Upper lobe of left lung (tissue), 4 donors: ENCODE results near the gene ATP6V1C2.

Source experiments
- EP300 ChIP-seq, 4 donors: sonication (generic); formaldehyde crosslinking; IDR thresholded peaks; one replicate each; pipeline ENCODE4 v1.5.1; 2017; ENCODE audit warnings: antibody characterized with exemption in 4 of 4, control low read depth in 2 of 4
- POLR2AphosphoS5 ChIP-seq, 2 donors: sonication (generic); formaldehyde crosslinking; IDR thresholded peaks; one replicate each; pipeline ENCODE4 v1.5.1; 2017; ENCODE audit warnings: antibody characterized with exemption in 2 of 2
- TF ChIP-seq, protein P1 (sequence below), 6 experiments: fragments of 450-650 bp in 4 of 6; fragments of 200-600 bp in 2 of 6; sonication (generic) in 2 of 6; IDR thresholded peaks; one replicate each; pipeline ENCODE4 v1.5.1; 2016 to 2019; ENCODE audit warnings: antibody characterized with exemption in 6 of 6

DNA sequence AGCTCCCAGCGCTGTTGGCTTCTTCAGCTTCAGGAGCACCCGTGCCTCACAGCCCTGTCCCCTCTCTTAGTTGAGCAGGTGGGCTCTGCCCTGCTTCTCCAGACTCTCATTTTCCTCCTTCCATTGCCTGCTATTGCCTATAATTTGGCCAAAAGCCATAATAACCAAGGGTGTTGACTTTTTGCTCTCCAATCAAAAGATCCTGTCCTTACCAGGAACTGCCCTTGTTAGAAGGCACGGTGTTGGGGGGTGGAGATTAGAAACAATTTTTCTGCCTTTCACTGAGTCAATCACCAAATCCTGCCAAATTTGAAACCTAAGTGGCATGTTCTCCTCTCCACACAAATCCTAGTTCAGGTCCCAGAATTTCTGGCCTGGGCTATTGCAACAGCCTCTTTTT lies 107.9 kb downstream of the ATP6V1C2 start:
- no peak for TF ChIP-seq EP300 (IDR thresholded peaks at IDR 0.05)
- TF ChIP-seq, protein P1, sequence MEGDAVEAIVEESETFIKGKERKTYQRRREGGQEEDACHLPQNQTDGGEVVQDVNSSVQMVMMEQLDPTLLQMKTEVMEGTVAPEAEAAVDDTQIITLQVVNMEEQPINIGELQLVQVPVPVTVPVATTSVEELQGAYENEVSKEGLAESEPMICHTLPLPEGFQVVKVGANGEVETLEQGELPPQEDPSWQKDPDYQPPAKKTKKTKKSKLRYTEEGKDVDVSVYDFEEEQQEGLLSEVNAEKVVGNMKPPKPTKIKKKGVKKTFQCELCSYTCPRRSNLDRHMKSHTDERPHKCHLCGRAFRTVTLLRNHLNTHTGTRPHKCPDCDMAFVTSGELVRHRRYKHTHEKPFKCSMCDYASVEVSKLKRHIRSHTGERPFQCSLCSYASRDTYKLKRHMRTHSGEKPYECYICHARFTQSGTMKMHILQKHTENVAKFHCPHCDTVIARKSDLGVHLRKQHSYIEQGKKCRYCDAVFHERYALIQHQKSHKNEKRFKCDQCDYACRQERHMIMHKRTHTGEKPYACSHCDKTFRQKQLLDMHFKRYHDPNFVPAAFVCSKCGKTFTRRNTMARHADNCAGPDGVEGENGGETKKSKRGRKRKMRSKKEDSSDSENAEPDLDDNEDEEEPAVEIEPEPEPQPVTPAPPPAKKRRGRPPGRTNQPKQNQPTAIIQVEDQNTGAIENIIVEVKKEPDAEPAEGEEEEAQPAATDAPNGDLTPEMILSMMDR (IDR thresholded peaks at IDR 0.05): no peak
- no peak for TF ChIP-seq POLR2AphosphoS5 (IDR thresholded peaks at IDR 0.05)
